CD4-positive, alpha-beta T cell treated with Interleukin-17A for 1 hour (primary cell): ENCODE results near the gene DRAM1.
A peak's percentile ranks its signal among the peaks of the same experiment; 100 is the strongest.
"Not testable (repeated sequence)": the region's sequence is repeated elsewhere in the genome, so short reads cannot be mapped to it uniquely, and the experiment has no call there.

Source experiments
- DNase-seq: peaks from one replicate; pipeline ENCODE4 v3.0.0-alpha.2; 2020

The DRAM1 gene, protein sequence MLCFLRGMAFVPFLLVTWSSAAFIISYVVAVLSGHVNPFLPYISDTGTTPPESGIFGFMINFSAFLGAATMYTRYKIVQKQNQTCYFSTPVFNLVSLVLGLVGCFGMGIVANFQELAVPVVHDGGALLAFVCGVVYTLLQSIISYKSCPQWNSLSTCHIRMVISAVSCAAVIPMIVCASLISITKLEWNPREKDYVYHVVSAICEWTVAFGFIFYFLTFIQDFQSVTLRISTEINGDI

DNA sequence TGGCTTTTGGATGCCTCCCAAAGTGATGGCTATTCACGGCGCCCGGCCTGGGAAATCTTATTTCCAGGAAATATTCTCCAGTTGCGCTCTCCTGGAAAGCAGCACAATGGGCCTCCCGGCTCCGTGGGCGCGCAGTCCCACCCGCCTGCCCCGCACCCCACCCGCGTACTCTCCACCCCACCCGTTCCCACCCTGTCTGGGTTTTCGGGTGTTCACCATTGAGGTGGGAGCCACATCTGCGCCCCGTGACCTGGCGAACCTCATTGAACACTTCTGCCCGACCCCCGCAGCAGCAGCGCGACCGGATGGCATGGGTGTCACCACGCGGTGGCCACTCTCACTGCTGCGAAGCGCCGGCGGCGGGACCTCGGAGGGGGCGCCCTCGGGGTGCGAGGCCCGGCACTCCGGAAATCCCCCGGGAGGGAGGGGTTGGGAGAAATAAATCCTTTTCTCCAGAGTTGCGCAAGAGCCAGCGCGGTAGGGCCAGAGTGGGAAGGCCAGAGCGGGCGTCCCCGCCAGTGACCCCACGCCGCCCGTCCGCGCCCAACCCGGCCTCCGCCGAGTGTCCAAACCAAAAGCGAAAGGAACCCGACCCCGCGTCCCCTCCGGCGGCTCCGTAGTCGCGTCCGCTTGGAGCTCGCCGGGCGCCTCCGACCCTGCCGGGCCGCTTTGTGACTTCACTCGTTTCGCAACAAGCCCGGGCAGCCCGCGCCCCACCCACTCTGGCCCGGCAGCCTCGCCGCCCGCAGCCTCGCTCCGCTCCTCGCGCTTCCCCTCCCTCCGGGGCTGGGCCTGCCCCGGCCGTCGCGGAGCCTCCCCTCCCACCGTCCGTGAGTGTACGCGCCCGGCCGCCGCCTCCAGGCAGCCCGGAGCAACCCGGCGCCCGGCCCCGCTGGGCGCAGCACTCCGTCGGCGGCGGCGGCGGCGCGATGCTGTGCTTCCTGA is at the start of gene DRAM1:
Gene DRAM1 (plus strand): TSS at position 720 of the 945 bp plus-strand sequence. CDS start 210 bp downstream, at position 930.
- peak; percentile 79 for DNase-seq

DNA sequence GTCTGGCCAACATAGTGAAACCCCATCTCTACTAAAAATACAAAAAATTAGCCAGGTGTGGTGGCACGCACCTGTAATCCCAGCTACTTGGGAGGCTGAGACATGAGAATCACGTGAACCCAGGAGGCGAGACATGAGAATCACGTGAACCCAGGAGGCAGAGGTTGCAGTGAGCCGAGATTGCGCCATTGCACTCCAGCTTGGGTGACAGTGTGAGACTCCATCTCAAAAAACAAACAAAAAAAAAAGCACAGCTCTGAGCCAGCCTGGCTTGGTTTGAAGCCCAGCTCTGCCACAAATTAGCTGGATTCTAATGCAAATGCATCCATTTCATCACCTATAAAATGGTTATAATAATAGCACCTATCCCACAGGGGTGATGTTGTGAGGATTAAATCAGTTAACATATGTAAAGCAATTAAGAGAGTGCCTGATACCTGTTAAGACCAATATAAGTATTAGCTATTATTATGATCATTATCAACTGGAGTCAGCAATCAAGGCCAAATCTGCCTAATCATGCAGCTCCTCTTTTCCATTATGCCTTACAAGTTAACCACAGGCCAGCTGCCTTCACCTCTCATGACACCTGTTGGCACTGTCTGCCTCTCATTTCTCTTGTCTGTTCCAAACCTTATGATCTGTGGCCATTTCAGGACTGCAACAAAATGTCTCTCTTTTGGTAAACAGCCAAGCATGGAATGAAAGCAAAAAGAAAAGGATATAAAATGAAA is 48.8 kb upstream of the DRAM1 start:
- no peak for DNase-seq

DNA sequence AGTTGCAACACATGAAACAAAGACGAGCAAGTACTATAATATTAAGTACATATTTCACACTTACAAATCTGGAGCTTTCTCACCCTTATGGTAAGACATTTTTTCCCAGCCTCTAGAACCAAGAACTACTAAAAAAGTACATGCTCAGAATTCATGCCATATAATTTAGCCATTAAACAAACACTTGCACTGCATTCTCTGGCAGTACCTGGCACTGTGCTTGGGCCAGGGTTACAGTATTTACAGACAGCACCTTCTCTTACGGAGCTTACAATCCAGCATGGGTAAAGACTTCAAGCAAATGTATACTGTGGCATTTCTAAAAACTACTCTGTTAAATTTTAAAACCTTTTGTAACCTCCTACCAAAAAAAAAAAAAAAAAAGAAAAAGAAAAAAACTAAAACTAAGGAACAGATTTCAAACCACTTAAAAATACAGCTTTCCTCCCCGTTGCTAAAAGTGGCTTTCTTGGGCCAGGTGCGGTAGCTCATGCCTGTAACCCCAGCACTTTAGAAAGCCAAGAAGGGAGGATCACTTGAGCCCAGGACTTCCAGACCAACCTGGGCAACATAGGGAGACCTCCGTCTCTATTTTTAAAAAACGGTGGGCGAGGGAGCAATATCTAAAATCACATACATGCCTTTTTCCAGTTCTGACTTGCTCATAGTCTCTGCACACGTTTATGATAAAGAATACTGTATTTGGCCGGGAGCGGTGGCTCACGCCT is 47.6 kb upstream of the DRAM1 start:
- no peak for DNase-seq

DNA sequence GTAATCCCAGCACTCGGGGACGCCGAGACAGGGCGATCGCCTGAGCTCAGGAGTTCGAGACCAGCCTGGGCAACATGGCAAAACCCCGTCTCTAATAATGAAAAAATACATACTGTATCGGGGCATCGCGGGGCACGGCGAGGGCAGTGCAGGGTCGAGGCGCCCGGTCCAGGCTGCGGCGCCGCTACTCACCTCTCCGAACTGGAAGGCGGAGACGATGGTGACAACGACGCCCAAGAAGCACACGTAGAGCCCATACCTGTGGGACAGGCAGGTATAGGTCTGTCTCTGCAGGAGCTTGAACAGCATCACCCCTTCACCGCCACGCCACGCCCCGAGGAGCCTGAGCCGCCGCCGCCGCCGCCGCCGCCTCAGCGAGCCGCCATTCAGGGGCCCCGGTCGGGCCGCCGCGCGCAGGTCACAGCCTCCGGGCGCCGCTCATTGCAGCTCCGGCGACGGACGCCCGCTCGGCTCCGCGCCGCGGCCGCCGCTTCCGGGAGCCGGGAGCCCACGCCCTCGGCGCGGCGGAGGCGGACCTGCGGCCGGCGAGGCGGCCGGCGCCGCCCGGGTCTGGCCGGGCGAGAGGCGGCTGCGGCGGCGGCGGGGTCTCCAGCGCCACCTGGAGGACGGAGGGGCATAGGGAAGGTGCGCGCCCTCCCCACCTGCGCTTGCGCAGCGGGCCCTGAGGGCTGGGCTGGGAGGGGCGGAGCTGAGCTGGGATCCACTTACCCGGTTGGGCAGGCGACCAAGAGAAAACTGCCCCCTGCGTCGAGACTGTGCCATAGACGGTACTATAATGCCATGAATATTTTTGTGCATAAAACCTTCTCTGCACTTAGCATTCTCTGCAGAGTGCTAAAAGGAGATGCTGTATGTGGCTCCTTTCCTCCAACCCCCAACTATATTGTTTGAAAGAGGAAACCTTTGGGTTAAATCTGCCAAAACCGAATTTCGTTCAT is 46.7 kb upstream of the DRAM1 start, which contains the start of gene GNPTAB:
Gene GNPTAB (minus strand): TSS at position 593 of the 959 bp plus-strand sequence. CDS start 284 bp downstream, at position 309.
- peak; percentile 96 for DNase-seq

DNA sequence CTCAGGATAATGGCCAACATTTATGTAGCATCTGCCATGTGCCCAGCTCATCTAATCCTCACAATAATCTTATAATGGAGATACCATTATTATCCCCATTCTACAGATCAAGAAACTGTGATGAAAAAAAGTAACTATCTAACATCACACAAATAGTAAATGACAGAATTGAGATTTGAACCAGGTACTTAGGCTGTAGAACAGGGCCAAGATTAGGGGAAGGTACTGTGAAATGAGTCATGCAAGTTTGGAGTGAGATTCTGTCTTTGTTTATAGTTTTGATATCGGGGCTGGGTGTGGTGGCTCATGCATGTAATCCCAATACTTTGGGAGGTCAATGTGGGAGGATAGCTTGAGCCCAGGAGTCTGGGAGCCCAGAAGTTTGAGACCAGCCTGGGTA is 45.4 kb upstream of the DRAM1 start:
- no peak for DNase-seq

DNA sequence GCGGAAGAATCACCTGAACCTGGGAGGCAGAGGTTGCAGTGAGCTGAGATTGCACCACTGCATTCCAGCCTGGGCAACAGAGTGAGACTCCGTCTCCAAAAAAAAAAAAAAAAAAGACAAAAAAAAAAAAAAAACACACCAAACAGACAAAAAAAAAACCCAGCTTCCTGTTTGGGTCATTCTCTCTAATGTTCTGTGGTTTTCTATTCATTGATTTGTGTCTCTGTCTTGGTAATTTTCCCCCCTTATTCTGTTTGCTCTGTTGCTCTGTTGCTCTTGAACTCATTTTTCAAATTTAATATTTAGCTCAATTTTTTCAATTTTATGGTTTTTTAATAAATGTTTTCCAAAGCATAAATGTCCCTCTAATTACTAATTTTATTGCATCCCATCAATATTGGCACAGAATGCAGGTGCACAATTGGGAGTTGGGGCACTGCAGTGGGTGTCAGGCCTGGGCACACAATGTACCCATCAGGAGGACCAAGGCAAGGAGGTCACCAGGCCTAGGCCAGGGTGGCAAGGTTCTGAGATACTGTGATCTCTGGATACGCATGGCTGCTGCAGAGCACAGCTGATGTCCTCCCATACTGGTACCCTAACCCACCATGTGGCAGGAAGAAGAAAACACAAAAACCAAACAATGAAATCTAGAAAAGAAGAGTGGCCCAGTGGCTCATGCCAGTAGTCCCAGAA is 38.6 kb upstream of the DRAM1 start:
- DNase-seq: peak; percentile 44

DNA sequence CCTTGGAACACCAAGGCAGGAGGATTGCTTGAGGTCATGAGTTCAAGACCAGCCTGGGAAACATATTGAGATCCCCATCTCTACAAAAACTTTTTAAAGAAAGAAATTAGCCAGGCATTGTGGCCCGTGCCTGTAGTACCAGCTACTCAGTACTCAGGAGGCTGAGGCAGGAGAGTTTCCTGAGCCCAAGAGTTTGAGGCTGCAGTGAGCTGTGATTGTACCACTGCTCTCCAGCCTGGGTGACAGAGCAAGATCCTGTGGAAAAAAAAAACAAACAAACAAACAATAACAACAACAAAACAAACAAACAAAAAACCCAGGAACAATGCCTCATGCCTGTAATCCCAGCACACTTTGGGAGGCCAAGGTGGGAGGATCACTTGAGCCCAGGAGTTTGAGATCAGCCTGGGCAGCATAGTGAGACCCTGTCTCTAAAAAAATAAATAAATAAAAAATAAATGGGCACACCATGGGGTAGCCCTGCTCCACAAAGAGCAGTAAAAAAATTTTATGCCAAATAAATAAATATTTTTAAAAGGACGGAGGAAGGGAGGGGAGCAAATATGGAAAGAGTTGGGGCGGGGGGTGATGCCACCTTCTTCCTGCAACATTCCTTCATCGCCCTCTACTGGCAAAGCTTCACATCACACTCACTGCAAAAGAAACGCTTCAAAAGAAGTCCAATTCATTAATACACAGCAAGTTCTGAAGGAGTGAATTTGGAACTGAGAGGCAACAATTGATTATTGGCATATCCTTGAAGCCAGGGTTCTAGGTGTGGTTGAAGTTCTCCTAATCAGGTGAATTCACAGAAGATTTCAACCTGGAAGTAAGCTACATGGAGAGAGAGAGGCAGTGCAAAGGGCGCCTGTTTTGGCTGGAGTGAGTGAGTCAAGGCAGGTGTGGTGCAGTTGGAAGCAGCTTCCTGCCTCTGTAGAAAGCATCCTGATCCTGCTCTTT is 37.8 kb upstream of the DRAM1 start:
- peak; percentile 79 for DNase-seq

DNA sequence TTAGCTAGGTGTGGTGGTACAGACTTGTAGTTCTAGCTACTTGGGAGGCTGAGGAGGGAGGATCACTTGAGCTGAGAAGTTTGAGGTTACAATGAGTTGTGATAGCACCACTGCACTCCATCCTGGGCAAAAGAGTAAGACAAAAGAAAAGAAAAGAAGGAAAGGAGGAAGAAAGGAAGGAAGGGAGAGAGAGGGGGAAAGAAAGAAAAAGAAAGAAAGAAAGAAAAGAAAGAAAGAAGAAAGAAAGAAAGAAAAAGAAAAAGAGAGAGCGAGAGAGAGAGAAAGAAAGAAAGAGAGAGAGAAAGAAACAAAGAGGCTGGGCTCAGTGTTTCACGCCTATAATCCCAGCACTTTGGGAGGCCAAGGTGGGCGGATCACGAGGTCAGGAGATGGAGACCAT is 36.3 kb upstream of the DRAM1 start:
- no peak for DNase-seq

DNA sequence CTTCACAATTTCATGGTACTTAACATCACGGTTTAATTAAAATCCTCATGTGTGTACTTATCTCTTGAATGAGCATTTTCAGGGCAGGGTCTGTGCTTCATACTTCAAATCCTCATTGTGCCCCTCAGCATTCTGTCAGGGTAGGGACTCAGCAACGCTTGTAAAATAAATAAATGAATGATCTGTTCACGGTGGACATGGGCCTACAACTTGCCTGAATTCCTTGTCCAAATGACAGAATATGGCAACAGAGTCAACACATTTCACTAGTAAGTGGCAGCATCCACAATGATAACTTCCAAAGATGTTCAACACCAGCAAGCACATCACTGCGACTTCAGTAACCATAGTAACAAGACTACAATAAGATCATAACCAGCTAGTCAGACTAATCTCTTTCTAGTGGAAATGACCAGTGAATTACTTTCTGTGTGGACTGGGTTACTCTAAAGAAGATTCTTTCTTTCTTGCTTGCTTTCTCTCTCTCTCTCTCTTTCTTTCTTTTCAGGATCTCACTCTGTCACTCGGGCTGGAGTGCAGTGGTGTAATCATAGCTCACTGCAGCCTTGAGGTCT is 32.2 kb upstream of the DRAM1 start:
- DNase-seq: no peak

DNA sequence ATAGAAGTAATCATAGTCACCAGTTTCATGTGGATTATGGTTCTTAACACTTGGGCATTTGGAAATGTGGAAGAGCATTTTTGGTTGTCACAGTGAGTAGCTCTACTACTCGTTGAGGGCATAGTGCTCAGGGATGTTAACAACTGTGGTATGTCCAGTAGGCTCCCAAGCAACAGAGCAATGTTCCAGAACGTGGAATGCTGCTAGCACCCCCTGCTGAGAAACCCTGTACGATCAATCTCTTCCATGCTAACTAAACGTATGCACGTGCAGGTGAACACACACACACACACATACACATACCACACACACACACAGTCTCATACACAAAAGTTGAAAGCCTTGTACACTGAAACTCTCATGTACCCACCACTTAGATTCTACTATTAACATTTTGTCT is 30.1 kb upstream of the DRAM1 start:
- no peak for DNase-seq

DNA sequence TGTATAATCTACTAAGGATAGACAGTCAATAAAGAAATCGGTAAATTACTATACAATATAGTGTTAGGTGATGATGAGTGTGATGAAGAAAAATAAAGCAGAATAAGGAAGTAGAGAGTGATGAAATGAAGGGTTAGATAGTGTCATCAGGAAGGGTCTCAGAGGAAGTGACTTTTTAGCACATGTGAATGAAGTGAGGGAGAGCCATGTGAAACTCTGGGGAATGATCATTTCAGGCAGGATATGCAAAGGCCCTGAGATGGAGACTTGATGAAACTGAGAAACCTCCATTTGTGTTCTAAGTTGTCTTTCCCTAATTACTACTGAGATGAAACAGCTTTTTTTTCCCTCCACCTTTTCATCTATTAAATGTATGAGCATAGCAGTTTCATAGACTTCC is 27.2 kb upstream of the DRAM1 start:
- DNase-seq: no peak

DNA sequence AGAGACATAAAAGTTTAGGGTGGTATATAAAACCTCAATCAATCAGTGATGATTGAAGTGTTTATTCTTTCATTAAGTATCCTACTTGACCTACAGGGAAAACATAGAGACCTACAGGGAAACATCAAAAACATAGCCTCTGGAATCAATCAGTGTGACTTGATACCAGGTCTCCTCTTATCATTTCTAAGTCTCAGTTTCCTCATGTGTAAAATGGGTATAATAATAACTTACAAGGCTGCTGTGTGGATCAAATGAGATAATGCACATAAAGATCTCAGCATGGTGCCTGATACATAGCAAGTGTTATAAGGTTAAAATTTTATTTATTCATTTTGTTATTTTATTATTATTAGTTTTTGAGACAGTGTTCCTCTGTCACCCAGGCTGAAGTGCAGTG is 24.4 kb upstream of the DRAM1 start:
- no peak for DNase-seq

DNA sequence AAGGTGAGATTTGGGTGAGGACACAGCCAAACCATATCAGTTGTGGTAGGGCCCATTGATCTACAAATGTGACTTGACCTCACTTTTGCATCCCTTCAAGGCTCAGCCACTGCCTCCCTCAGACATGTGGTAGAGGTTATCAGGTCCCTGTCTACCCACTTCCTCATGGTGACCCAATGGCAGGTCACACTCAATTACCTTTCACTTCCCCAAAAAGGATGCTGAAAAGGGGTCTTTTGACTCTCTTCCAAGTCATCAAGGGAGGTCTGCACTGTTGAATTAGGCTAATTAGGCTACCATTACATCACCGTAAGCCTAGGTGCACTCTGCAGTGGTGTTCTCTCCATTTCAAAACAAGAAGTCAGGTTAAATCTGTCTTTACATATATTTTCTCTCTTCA is 22.6 kb upstream of the DRAM1 start:
- DNase-seq: no peak

DNA sequence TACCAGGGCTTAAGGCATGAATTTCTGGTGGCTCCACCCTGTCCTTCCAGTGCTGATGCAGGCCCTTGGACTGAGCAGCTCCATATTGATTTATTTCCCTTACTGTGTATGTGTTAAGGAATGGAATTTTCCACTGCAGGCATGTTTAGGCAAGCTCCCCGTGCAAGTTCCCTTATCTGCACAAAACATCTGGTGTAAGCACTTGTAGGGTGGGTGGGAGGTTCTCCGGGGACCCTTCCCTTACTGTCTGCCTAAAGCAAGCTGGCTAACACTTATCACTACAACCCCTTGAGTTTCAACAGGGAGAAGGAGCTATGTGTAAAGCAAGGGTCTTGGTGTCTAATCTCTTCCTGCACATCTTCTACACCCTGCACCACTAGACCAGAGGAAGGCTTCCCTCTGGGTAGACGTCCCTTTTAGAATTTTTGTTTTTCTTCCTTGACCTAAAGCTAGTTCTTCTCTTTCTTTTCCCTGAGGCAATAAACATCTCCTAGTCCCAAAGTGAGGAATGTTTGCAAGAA is 22.0 kb upstream of the DRAM1 start:
- no peak for DNase-seq

DNA sequence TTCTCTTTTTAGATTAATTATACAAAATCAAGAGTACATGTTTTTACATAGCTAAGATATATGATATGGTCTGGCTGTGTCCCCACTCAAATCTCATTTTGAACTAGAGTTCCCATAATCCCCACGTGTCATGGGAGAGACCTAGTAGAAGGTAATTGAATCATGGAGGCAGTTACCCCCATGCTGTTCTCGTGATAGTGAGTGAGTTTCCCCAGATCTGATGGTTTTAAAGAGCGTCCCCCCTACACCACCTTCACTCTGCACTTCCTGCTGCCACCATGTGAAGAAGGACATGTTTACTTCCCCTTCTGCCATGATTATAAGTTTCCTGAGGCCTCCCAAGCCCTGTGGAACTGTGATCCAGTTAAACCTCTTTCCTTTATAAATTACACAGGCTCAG is 21.4 kb upstream of the DRAM1 start:
- DNase-seq: no peak

DNA sequence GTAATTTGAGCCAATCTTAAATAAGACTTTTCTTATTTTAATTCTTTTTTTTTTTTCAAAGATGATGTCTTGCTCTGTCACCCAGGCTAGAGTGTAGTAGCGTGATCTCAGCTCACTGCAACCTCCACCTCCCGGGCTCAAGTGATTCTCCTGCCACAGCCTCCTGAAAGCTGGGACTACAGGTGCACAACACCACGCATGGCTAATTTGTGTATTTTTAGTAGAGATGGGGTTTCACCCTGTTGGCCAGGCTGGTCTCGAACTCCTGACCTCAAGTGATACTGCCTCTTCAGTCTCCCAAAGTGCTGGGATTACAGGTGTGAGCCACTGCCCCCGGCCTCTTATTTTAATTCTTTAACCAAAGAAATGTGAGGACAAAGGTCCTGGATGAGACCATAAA is 20.8 kb upstream of the DRAM1 start:
- DNase-seq: not testable (repeated sequence)

DNA sequence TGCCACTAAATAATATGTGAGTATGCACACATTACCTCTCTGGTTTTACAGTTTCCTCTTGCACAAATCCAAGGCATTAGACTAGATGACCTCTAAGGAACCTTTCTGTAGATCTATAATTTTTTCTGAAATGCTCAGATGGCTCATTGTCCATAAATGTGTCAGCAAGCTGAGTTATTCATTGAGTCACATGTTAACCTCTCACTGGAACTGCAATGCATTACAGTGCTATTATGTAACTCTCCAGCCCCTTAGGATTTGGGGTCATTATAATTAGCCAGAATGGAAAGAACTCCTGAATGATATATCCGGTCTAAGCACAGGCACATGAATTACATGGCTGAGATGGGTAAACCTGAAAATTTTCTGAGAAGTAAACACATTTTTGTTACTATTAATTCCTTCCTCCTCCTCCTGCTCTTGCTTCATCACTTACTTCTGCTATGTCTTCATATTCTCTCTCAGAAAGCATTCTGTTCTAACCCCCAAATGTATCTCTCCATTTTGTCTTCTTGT is 20.3 kb upstream of the DRAM1 start:
- DNase-seq: no peak

DNA sequence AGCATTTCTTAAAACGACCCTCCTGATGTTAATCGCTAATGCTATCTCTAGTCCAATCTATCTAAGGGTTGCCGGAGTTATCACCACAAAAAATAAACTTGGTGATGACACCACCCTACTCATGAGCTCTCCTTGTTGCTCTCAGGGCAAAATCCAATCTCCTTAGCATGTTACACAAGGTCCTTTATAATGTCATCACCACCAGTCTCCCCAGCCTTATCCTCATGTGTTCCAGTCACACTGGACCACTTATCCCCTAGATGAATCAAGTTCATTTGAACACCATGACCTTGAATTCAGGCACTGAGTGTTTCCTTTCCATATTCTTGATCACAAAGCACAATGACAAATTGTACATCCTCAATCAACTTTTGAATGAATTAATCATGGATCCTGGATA is 19.0 kb upstream of the DRAM1 start:
- DNase-seq: no peak
